GM18870 (cell line): ENCODE measurements around the gene LRRN3.

Source experiments
- ATAC-seq: cut with Tn5 transposase; IDR thresholded peaks from one replicate; pipeline ENCODE4 v1.9.1; 2021; ENCODE audit warnings: moderate library complexity; ENCODE audit not compliant: unreplicated experiment

LRRN3 gene

GRCh38 chr7:111076205-111076604 is 14.7 kb upstream of the LRRN3 start:
- no peak for ATAC-seq

GRCh38 chr7:111077001-111077400 is 13.9 kb upstream of the LRRN3 start:
- ATAC-seq: no peak

GRCh38 chr7:111080495-111081105 is 10.3 kb upstream of the LRRN3 start:
- ATAC-seq: no peak

GRCh38 chr7:111081546-111082267 is 9.2 kb upstream of the LRRN3 start:
- ATAC-seq: no peak

- no peak for ATAC-seq
Measured at GRCh38 chr7:111082351-111082750, 8.6 kb upstream of the LRRN3 start.

- ATAC-seq: peak; percentile 98
Measured at GRCh38 chr7:111083413-111083812, 7.5 kb upstream of the LRRN3 start.

GRCh38 chr7:111085356-111085755 is 5.6 kb upstream of the LRRN3 start:
- ATAC-seq: no peak

GRCh38 chr7:111086532-111086931 is 4.4 kb upstream of the LRRN3 start:
- no peak for ATAC-seq

GRCh38 chr7:111088328-111088727 is 2.6 kb upstream of the LRRN3 start:
- ATAC-seq: no peak

GRCh38 chr7:111089822-111090426 is 1.0 kb upstream of the LRRN3 start:
- ATAC-seq: no peak

- no peak for ATAC-seq
Measured at GRCh38 chr7:111091593-111092358, 849 bp downstream of the LRRN3 start.

- ATAC-seq: peak; percentile 53
Measured at GRCh38 chr7:111092406-111093236, 1.7 kb downstream of the LRRN3 start.

GRCh38 chr7:111093496-111093895 is 2.6 kb downstream of the LRRN3 start:
- no peak for ATAC-seq

- ATAC-seq: no peak
Measured at GRCh38 chr7:111094419-111094818, 3.5 kb downstream of the LRRN3 start.

GRCh38 chr7:111096997-111097396 is 6.1 kb downstream of the LRRN3 start:
- ATAC-seq: no peak

GRCh38 chr7:111098011-111098925 is 7.3 kb downstream of the LRRN3 start:
- peak; percentile 81 for ATAC-seq

- ATAC-seq: no peak
Measured at GRCh38 chr7:111098926-111099250, 8.0 kb downstream of the LRRN3 start.

- no peak for ATAC-seq
Measured at GRCh38 chr7:111101856-111102646, 11.1 kb downstream of the LRRN3 start.

- no peak for ATAC-seq
Measured at GRCh38 chr7:111103136-111103535, 12.2 kb downstream of the LRRN3 start.
